Measurements from ENCODE around the gene AQP1. TPM values are rescaled to one million over a fixed set of nuclear protein-coding genes. Genes with fewer than 3 reads are reported as not detected.

The AQP1 gene
- total RNA-seq, 1 experiment from 2014 or later, result 0.15 TPM

- no peak for DNase-seq (ENCODE audit: extremely low read depth, low read depth)
Measured at GRCh38 chr7:30971440-30971839, 59.8 kb downstream of the AQP1 start.

GRCh38 chr7:30971840-30972563, 60.3 kb downstream of the AQP1 start:
- DNase-seq (ENCODE audit: extremely low read depth, low read depth), result no peak

- no peak for DNase-seq (ENCODE audit: extremely low read depth, low read depth)
Measured at GRCh38 chr7:30973292-30973691, 61.6 kb downstream of the AQP1 start.

GRCh38 chr7:30973791-30974604, 62.3 kb downstream of the AQP1 start:
- no peak for DNase-seq (ENCODE audit: extremely low read depth, low read depth)

- peak; percentile 33 for DNase-seq (ENCODE audit: extremely low read depth, low read depth)
Measured at GRCh38 chr7:30974605-30975255, 63.1 kb downstream of the AQP1 start.

Other genes starting within 250 kb of the AQP1 start
- not detected in 2 replicates for gene CRHR2, start 229.4 kb upstream of the AQP1 start, total RNA-seq (2014; rRNA removed; shearing (Covaris generic))
- not detected in 2 replicates for gene INMT, start 159.7 kb upstream of the AQP1 start, total RNA-seq (2014; rRNA removed; shearing (Covaris generic))
- gene MINDY4, start 140.4 kb upstream of the AQP1 start, total RNA-seq (2014; rRNA removed; shearing (Covaris generic)), result 3.6 and 4.0 TPM in 2 replicates
- not detected in 2 replicates for gene GHRHR, start 52.1 kb downstream of the AQP1 start, total RNA-seq (2014; rRNA removed; shearing (Covaris generic))
- not detected in 2 replicates for gene ADCYAP1R1, start 140.5 kb downstream of the AQP1 start, total RNA-seq (2014; rRNA removed; shearing (Covaris generic))

Data from NCI-H460 (cell line).